Measurements from ENCODE around the gene SEC24C. TPM values are rescaled to one million over a fixed set of nuclear protein-coding genes. Genes with fewer than 3 reads are reported as not detected.

Gene SEC24C
- total and polyA plus RNA-seq, 2 donors = 31.4 to 40.2 TPM

- WGBS = 88% methylated on average over 20 of the region's 20 CpGs
- DNase-seq (ENCODE audit: low read depth in 6 of 9, low spot score in 9 of 9) = no peak
- H3K36me3 ChIP-seq (ENCODE audit: control insufficient read depth in 2 of 2, insufficient read depth in 2 of 2, low read length in 1 of 2) = peaks cover 29 to 31% of the 10 kb centered on the region in 2 donors
Observed at GRCh38 chr10:73819513-73820093, 75.4 kb downstream of the SEC24C start.

More at GRCh38 chr10:73819513-73820093, 75.4 kb downstream of the SEC24C start:
- H3K4me1 ChIP-seq (ENCODE audit: control insufficient read depth in 2 of 2, insufficient read depth in 2 of 2, low read length in 2 of 2) = peaks cover 0 to 20% of the 10 kb centered on the region in 2 donors
- no peak overlapping the region for H3K27ac ChIP-seq (ENCODE audit: low read depth in 1 of 2, low read length in 1 of 2)
- H3K27me3 ChIP-seq (ENCODE audit: control insufficient read depth in 2 of 2, insufficient read depth in 1 of 2, low read length in 1 of 2) = no peaks in the 10 kb centered on the region
- H3K4me3 ChIP-seq (ENCODE audit: low read length in 2 of 2) = no peak overlapping the region
- H3K9me3 ChIP-seq (ENCODE audit: control insufficient read depth in 2 of 2, insufficient read depth in 1 of 2, low read length in 1 of 2) = no peaks in the 10 kb centered on the region

Other genes with a start within 250 kb of the SEC24C start
- 14.7 TPM for gene PPP3CB, start 248.3 kb upstream of the SEC24C start, total RNA-seq
- 49.4 TPM for gene PPP3CB, start 248.3 kb upstream of the SEC24C start, polyA plus RNA-seq
- 8.2 TPM for gene USP54, start 153.0 kb upstream of the SEC24C start, total RNA-seq
- 10.4 TPM for gene USP54, start 153.0 kb upstream of the SEC24C start, polyA plus RNA-seq
- gene MYOZ1, start 102.9 kb upstream of the SEC24C start, total RNA-seq = 0.61 TPM
- gene MYOZ1, start 102.9 kb upstream of the SEC24C start, polyA plus RNA-seq = 0.91 TPM
- gene SYNPO2L, start 88.3 kb upstream of the SEC24C start, total RNA-seq = 0.09 TPM
- 0.21 TPM for gene SYNPO2L, start 88.3 kb upstream of the SEC24C start, polyA plus RNA-seq
- gene AGAP5, start 46.3 kb upstream of the SEC24C start, total RNA-seq = 3.7 TPM
- 9.0 TPM for gene AGAP5, start 46.3 kb upstream of the SEC24C start, polyA plus RNA-seq
- gene CHCHD1, start 37.7 kb downstream of the SEC24C start, total RNA-seq = 54.7 TPM
- gene CHCHD1, start 37.7 kb downstream of the SEC24C start, polyA plus RNA-seq = 78.2 TPM
- gene ZSWIM8, start 41.2 kb downstream of the SEC24C start, total RNA-seq = 27.1 TPM
- 106 TPM for gene ZSWIM8, start 41.2 kb downstream of the SEC24C start, polyA plus RNA-seq
- 29.4 TPM for gene NDST2, start 67.2 kb downstream of the SEC24C start, total RNA-seq
- gene NDST2, start 67.2 kb downstream of the SEC24C start, polyA plus RNA-seq = 21.2 TPM
- 10.5 TPM for gene CAMK2G, start 130.2 kb downstream of the SEC24C start, total RNA-seq
- gene CAMK2G, start 130.2 kb downstream of the SEC24C start, polyA plus RNA-seq = 17.2 TPM
- 3.8 TPM for gene PLAU, start 166.8 kb downstream of the SEC24C start, total RNA-seq
- gene PLAU, start 166.8 kb downstream of the SEC24C start, polyA plus RNA-seq = 20.3 TPM